NCI-H2196 (cell line): ENCODE data around the gene COL24A1.
A peak's percentile ranks its signal among the peaks of the same experiment; 100 is the strongest.
"Not testable (repeated sequence)": the region's sequence is repeated elsewhere in the genome, so short reads cannot be mapped to it uniquely, and the experiment has no call there.

Experiments
- DNase-seq: peaks from one replicate; lab custom pipeline; 2025; ENCODE audit not compliant: unreplicated experiment; lab: John Stamatoyannopoulos, UW

Gene COL24A1

GRCh38 chr1:85822696-85823095, 333.9 kb downstream of the COL24A1 start:
- no peak for DNase-seq

- no peak for DNase-seq
Observed at GRCh38 chr1:85818371-85818770, 338.2 kb downstream of the COL24A1 start.

DNA sequence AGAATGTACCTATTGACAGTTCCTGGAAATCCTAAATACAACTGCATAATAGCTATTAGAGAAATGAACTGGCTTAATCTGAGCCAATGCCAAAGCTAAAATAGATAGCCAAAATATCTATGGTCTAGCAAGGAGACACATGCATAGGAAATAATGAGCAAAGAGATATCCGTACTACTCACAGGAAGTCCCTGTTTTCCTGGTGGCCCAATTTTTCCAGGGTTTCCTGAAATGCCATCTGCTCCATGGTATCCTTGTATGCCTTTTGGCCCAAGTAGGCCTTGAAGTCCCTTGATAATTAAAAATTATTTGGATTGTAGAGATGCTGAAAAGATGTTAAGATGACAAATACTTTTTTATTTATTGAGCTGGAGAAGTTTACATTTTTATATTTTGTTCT, 340.0 kb downstream of the COL24A1 start:
- no peak for DNase-seq

DNA sequence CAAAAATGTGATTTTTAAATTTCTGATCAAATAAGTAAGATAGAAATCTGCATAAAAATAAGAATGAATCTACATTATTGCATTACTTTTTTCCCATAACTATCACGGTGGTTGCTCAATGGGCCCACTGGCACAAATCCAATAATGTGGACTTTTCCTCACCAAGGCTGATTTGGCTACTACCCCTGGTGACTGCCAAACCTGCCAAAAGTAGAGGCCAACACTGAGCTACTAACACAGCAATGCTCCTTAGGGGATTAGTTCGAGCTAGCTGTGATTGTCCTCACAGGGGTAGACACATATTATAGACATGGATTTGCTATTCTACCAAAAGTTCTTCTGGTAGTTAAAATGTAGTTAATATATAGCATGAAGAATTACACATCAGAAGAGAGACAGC, 340.7 kb downstream of the COL24A1 start:
- no peak for DNase-seq

DNA sequence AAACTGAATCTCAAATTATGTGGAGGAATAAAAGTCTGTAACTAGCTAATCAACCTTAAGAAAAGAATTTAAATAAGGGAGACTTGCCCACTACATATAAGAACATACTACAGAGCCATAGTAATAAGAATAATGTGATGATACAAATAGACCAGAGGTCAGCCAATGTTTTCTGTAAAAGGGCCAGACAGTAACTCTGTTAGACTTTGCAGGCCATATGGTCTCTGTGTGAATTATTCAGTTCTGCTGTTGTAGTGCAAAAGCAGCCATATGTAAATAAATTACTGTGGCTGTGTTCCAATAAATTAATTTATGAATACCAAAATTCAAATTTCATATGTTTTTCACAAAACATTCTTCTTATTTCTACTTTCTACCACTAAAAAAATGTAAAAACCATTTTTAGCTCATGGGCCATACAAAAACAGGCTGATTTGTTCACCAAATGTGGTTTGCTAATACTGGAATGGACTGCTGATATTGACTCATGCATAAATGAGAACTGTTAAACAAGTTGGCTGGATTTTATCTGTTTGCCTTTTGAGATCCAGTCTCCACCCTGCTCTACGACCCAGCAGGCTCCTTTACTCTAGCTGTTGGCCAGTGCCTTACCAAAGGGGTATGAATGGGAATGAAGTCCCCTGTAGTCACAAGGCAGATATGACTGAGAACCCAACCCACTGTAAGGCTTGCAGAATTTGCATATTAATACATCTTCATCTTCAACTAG, 350.2 kb downstream of the COL24A1 start:
- no peak for DNase-seq

- DNase-seq = no peak
Observed at GRCh38 chr1:85801520-85801919, 355.1 kb downstream of the COL24A1 start.

GRCh38 chr1:85799737-85800136, 356.8 kb downstream of the COL24A1 start:
- DNase-seq = no peak

GRCh38 chr1:85798419-85798818, 358.2 kb downstream of the COL24A1 start:
- no peak for DNase-seq

- not testable (repeated sequence) for DNase-seq
Observed at GRCh38 chr1:85777021-85777420, 379.6 kb downstream of the COL24A1 start.

GRCh38 chr1:85762804-85763203, 393.8 kb downstream of the COL24A1 start:
- no peak for DNase-seq

DNA sequence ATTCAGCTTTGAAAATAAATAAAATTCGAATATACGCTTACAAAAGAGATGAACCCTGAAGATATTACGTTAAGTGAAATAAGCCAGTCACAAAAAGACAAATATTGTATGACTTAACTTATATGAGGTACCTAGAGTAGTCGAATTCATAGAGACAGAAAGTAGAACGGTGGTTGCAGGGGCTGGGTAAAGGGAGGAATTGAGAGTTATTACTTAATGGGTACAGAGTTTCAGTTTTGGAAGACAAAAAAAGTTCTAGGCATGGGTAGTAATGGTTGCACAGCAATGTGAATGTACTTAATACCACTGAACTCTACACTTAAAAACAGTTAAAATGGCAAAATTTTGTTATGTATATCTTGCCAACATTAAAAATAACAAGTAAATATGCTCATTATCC, 399.7 kb downstream of the COL24A1 start:
- no peak for DNase-seq

GRCh38 chr1:85748120-85748519, 408.5 kb downstream of the COL24A1 start:
- DNase-seq = no peak

DNA sequence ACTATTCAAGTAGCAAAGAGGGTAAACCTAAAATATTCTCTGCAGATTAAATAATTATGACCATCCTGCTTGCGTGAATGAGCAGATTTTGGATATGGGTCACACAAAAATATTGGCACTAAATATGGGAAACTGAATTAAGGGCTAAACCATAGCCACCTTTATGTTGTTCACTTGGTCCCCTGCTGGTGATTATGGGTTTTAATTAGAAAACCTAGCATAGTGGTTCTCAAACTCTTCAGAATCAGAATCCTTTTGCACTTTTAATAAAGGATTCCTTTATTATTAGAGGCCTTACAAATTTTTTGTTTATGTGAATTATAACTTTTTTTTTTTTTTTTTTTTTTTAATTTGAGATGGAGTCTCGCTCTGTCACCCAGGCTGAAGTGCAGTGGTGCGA, 409.8 kb downstream of the COL24A1 start:
- DNase-seq = no peak

DNA sequence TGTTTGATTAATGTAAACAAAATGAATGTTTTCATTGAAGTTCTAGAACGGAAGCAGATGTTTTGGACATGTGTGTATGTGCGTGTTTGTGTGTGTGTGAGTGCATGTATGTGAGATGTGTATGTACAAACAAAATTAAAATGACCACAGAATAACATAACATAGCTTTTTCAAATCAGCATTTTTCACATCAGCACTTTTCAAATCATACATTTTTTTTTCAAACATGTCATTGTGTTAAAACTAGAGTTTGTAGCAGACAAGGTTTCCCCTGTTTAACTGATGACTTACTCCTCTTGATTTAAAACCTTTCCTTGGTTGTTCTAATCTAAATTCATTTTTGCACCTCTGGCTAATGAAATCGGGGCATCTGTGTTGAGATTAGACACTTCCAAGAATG, 412.8 kb downstream of the COL24A1 start:
- no peak for DNase-seq

GRCh38 chr1:85734931-85735330, 421.6 kb downstream of the COL24A1 start:
- DNase-seq = no peak

DNA sequence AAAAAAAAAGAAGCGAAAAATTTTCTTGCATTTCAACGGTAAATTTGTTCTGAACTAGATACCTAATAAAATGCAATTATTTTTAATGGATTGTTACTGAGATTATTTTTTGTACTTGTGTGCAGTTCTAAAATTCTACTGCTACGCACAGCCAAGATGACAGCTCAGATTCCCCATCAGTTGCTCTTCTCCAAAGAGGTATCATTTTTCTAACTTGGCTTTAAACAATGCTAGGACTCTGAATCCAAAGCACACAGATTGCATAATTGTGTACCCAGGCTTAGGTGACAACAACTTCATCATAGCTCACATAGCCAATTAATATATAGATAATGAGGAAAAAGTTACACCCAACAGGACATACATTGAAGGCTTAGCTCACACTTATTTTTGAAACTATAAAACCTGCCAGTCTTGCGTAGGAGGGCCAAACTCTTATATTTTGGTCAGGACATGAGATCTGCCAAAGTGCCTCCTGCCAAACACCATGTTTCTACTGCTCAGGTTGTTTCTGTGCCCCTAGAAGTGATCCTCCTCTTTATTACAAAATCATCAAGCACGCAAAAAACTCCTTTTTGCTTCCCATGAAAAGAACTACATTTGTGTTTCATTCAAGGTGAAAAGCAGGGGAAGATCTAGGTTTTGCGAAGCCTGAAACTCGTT, 437.8 kb downstream of the COL24A1 start:
- no peak for DNase-seq

GRCh38 chr1:85714418-85715114, 442.0 kb downstream of the COL24A1 start:
- not testable (repeated sequence) for DNase-seq

- DNase-seq = no peak
Observed at GRCh38 chr1:85708829-85709227, 447.7 kb downstream of the COL24A1 start.

DNA sequence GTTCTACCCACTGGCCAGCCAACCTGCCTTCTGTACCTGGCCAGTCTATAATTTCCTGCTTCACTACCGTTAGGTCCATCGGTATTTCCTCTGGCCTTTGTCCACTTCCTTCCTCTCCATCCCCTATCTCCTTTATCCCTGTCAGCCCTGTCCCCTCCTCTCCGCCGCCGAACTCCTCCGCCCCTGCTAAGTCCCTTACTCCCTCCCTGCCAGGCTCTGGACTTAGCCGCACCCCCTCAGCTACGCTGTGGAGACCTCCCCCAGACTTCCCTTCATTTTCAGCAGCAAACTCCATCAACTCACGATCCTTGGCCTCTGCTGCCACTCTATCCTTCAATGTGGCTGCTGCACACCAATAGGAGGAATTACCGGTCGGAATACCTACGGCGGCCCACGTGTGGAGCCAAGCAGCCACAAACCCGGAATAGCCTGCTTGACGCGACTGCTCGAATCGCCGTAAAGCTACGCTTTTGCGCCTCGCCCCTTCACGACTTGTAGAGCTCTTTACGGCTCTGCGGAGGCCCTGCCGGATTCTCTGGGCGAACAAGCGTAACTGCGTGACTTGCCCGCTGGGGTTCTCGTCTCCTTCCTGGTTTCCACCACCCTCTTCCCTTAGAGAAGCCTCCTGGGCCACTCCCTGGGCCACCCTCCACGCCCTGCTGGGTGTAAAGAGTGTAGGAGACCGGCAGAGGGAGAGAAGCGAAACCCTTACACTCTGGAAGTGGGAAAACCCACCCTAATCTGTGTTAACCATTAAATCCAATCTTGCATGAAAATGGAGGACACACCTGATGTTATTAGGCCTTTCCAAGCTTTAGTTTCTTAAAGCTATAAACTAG, 448.4 kb downstream of the COL24A1 start, which contains the start of gene ZNHIT6:
ZNHIT6 (minus strand) TSS at position 444 of the 839 bp plus-strand sequence; CDS start at position 295, 149 bp downstream.
- DNase-seq = peak; percentile 92

DNA sequence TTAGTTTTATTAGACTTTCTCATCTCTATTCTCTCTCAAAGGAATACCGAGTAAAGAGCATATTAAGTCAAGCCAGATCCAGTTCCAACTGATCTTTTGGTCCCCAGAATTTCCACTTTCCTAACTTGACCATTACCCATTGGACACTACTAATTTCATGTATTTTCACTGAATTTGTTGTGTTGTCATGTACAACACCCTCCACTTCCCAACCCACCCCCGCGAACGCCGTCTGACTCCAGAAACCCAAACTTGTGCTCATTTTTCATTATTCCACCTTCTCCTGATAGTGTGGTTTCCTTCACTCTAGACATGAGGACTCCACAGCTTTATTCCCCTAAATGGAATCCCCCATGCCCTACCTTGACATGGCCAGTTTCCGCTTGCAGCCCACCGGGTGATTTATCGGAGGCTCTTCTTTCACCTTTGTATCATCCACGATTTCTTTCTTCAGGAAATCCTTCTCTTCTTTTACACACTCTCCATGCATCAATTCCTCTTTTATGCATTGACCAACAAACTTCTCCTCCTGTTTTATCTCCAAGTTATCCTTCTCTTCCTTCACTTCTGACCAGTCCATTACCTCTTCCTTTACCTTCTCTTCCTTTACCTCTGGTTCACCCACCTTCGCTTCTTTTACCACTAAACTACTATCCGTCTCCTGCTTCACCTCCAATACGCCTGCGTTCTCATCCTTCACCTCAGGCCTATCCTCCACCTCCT, 449.1 kb downstream of the COL24A1 start:
- no peak for DNase-seq
